ENCODE results near the gene ESPL1.

Gene ESPL1

GRCh38 chr12:53295891-53296219, 27.8 kb downstream of the ESPL1 start:
- no peak for TF ChIP-seq FOXP2 (optimal IDR thresholded peaks at IDR 0.05; ENCODE audit: borderline replicate concordance, extremely low read depth, extremely low read length, insufficient read depth)
- TF ChIP-seq, protein P1, sequence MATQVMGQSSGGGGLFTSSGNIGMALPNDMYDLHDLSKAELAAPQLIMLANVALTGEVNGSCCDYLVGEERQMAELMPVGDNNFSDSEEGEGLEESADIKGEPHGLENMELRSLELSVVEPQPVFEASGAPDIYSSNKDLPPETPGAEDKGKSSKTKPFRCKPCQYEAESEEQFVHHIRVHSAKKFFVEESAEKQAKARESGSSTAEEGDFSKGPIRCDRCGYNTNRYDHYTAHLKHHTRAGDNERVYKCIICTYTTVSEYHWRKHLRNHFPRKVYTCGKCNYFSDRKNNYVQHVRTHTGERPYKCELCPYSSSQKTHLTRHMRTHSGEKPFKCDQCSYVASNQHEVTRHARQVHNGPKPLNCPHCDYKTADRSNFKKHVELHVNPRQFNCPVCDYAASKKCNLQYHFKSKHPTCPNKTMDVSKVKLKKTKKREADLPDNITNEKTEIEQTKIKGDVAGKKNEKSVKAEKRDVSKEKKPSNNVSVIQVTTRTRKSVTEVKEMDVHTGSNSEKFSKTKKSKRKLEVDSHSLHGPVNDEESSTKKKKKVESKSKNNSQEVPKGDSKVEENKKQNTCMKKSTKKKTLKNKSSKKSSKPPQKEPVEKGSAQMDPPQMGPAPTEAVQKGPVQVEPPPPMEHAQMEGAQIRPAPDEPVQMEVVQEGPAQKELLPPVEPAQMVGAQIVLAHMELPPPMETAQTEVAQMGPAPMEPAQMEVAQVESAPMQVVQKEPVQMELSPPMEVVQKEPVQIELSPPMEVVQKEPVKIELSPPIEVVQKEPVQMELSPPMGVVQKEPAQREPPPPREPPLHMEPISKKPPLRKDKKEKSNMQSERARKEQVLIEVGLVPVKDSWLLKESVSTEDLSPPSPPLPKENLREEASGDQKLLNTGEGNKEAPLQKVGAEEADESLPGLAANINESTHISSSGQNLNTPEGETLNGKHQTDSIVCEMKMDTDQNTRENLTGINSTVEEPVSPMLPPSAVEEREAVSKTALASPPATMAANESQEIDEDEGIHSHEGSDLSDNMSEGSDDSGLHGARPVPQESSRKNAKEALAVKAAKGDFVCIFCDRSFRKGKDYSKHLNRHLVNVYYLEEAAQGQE (IDR thresholded peaks at IDR 0.05; ENCODE audit: insufficient read depth in 1 of 2, low read depth in 2 of 2, low read length in 2 of 2) = no peak
- no peak for TF ChIP-seq TAF1 (IDR thresholded peaks at IDR 0.05; ENCODE audit: borderline replicate concordance, insufficient read depth, low read length)
- no peak for TF ChIP-seq POLR2AphosphoS5 (IDR thresholded peaks at IDR 0.05; ENCODE audit: low read depth, low read length)
- no peak for TF ChIP-seq SIN3A (IDR thresholded peaks at IDR 0.05; ENCODE audit: borderline replicate concordance, insufficient read depth, low read length)

- TF ChIP-seq TAF1 (IDR thresholded peaks at IDR 0.05; ENCODE audit: borderline replicate concordance, insufficient read depth, low read length) (no peak), SIN3A (IDR thresholded peaks at IDR 0.05; ENCODE audit: borderline replicate concordance, insufficient read depth, low read length) (no peak), FOXP2 (optimal IDR thresholded peaks at IDR 0.05; ENCODE audit: borderline replicate concordance, extremely low read depth, extremely low read length, insufficient read depth) (no peak), POLR2AphosphoS5 (IDR thresholded peaks at IDR 0.05; ENCODE audit: low read depth, low read length) (no peak)
- TF ChIP-seq, protein P1 (IDR thresholded peaks at IDR 0.05; ENCODE audit: insufficient read depth in 1 of 2, low read depth in 2 of 2, low read length in 2 of 2) = no peak
Measured at GRCh38 chr12:53298164-53298563, 30.1 kb downstream of the ESPL1 start.

DNA sequence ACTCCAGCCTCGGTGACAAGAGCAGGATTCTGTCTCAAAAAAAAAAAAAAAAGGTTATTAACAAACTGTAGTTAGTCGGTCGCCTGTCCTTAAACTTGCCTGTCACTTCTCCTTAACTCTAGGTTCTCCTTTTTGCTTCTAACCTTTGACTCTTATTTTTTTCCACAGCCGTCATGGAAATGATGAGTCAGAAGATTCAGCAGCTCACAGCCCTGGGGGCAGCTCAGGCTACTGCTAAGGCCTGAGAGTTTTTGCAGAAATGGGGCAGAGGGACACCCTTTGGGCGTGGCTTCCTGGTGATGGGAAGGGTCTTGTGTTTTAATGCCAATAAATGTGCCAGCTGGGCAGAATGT, 31.0 kb downstream of the ESPL1 start:
- TF ChIP-seq, protein P1 (IDR thresholded peaks at IDR 0.05; ENCODE audit: insufficient read depth in 1 of 2, low read depth in 2 of 2, low read length in 2 of 2) = no peak
- TF ChIP-seq FOXP2 (optimal IDR thresholded peaks at IDR 0.05; ENCODE audit: borderline replicate concordance, extremely low read depth, extremely low read length, insufficient read depth) (no peak), POLR2AphosphoS5 (IDR thresholded peaks at IDR 0.05; ENCODE audit: low read depth, low read length) (no peak), SIN3A (IDR thresholded peaks at IDR 0.05; ENCODE audit: borderline replicate concordance, insufficient read depth, low read length) (no peak), TAF1 (IDR thresholded peaks at IDR 0.05; ENCODE audit: borderline replicate concordance, insufficient read depth, low read length) (no peak)

DNA sequence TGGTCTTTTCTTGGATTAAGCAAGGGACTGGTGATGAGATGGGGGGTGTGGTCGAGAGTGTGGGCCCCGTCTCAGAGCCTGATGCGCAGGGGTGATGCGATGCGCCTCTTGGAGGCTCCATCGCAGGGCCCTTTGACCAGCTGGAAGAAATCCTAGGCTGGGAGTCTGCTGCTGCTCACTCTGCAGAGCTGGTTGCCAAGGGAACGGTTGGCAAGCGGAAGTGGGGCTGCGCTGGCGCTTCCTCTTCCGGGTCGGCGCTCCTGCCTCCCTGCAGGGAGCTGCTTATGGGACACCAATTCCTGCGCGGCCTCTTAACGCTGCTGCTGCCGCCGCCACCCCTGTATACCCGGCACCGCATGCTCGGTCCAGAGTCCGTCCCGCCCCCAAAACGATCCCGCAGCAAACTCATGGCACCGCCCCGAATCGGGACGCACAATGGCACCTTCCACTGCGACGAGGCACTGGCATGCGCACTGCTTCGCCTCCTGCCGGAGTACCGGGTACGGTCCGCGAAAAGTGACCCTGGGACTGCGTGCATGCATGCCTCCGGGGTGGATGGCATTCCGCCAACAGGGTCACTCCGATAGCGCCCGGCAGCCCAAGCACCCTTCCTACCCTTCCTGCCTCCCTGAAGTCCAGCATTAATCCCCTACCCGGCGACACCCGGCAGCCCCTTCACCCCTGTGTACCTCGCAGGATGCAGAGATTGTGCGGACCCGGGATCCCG, 31.5 kb downstream of the ESPL1 start, which contains the start of gene MYG1:
Gene MYG1 (plus strand): TSS at position 242 of the 727 bp plus-strand sequence. CDS start 43 bp downstream, at position 285.
- TF ChIP-seq FOXP2 (optimal IDR thresholded peaks at IDR 0.05; ENCODE audit: borderline replicate concordance, extremely low read depth, extremely low read length, insufficient read depth) (peak; percentile 43), SIN3A (IDR thresholded peaks at IDR 0.05; ENCODE audit: borderline replicate concordance, insufficient read depth, low read length) (peak; percentile 31; the same call in 1 of the 2 replicates), TAF1 (IDR thresholded peaks at IDR 0.05; ENCODE audit: borderline replicate concordance, insufficient read depth, low read length) (peak; percentile 58; the same call in 1 of the 2 replicates), POLR2AphosphoS5 (IDR thresholded peaks at IDR 0.05; ENCODE audit: low read depth, low read length) (peak; percentile 93)
- TF ChIP-seq, protein P1 (IDR thresholded peaks at IDR 0.05; ENCODE audit: insufficient read depth in 1 of 2, low read depth in 2 of 2, low read length in 2 of 2) = no peak
